PC-9 (cell line): ENCODE measurements around the gene STAP1. TPM values are rescaled to one million over a fixed set of nuclear protein-coding genes. Genes with fewer than 3 reads are reported as not detected.

Experiments
- BruUV-seq: library from RNA; stranded (reverse); fragments of 400-500 nt; replicated peaks from 2 replicates; lab custom pipeline; 2021; lab: Mats Ljungman, UMichigan
- CTCF ChIA-PET: fragments of 300-600 bp; sonication (Branson Sonifier 250); formaldehyde crosslinking; loops from one replicate; lab custom pipeline; 2022; ENCODE audit warnings: antibody characterized with exemption; lab: Charles Lee
- POLR2A ChIA-PET: fragments of 300-600 bp; sonication (Branson Sonifier 250); formaldehyde crosslinking; loops from one replicate; lab custom pipeline; 2022; ENCODE audit warnings: antibody characterized with exemption; ENCODE audit not compliant: unreplicated experiment; lab: Charles Lee
- DNase-seq, 2 experiments: peaks; one replicate each; pipeline versions ENCODE4 v3.0.0 to v3.0.0-alpha.2; 2015 to 2022; ENCODE audit warnings: mixed read lengths in 1 of 2
- H2AFZ ChIP-seq: fragments of 200-600 bp; sonication (generic); 2 replicates; pipeline ENCODE4 v1.8.1; 2017; ENCODE audit warnings: antibody characterized with exemption
- H3F3A ChIP-seq: fragments of 200-600 bp; sonication (generic); 2 replicates; pipeline ENCODE4 v1.8.1; 2017; ENCODE audit warnings: antibody characterized with exemption, mild to moderate bottlenecking, low read depth; ENCODE audit not compliant: insufficient read depth
- H3K27ac ChIP-seq: fragments of 200-600 bp; sonication (generic); 2 replicates; pipeline ENCODE4 v1.6.1; 2016; ENCODE audit warnings: mixed run types
- H3K27me3 ChIP-seq: fragments of 200-600 bp; sonication (generic); 2 replicates; pipeline ENCODE4 v1.6.1; 2016; ENCODE audit warnings: low read depth, mixed run types; ENCODE audit not compliant: insufficient read depth
- H3K36me3 ChIP-seq: fragments of 200-600 bp; sonication (generic); 2 replicates; pipeline ENCODE4 v1.6.1; 2016; ENCODE audit warnings: low read depth, mixed run types
- H3K4me1 ChIP-seq: fragments of 200-600 bp; sonication (generic); replicated peaks from 2 replicates; pipeline ENCODE4 v1.6.1; 2016; ENCODE audit warnings: mixed run types; ENCODE audit not compliant: insufficient read depth
- H3K4me2 ChIP-seq: fragments of 200-600 bp; sonication (generic); 2 replicates; pipeline ENCODE4 v1.6.1; 2017; ENCODE audit warnings: mixed run types
- H3K4me3 ChIP-seq: fragments of 200-600 bp; sonication (generic); 2 replicates; pipeline ENCODE4 v1.6.1; 2016; ENCODE audit warnings: mixed run types
- H3K79me2 ChIP-seq: fragments of 200-600 bp; sonication (generic); 2 replicates; pipeline ENCODE4 v1.6.1; 2017; ENCODE audit warnings: low read depth, mixed run types
- H3K9me2 ChIP-seq: fragments of 200-600 bp; sonication (generic); 2 replicates; pipeline ENCODE4 v1.8.1; 2017; ENCODE audit warnings: mild to moderate bottlenecking; ENCODE audit not compliant: insufficient read depth
- H3K9me3 ChIP-seq: fragments of 200-600 bp; sonication (generic); 2 replicates; pipeline ENCODE4 v1.8.1; 2016; ENCODE audit warnings: low read depth; ENCODE audit not compliant: insufficient read depth
- H4K20me1 ChIP-seq: fragments of 200-600 bp; sonication (generic); 2 replicates; pipeline ENCODE4 v1.8.1; 2017; ENCODE audit not compliant: insufficient read depth
- EZH2 ChIP-seq: fragments of 200-600 bp; sonication (generic); IDR thresholded peaks from 2 replicates; pipeline ENCODE4 v1.8.0; 2017; ENCODE audit warnings: antibody characterized with exemption, low read depth
- intact Hi-C: fragments of 100-400 bp; cut with micrococcal nuclease; formaldehyde crosslinking; loops from one replicate; pipeline ENCODE4 v1.10.0; 2022; ENCODE audit not compliant: unreplicated experiment
- total RNA-seq: library from RNA; stranded (reverse); gene quantifications from 2 replicates; pipeline ENCODE4 v1.2.3, GENCODE V29; 2021
- TF ChIP-seq, protein P1 (sequence below): fragments of 200-600 bp; sonication (generic); conservative IDR thresholded peaks from 2 replicates; pipeline ENCODE4 v1.6.1; 2017; ENCODE audit warnings: mixed run types, antibody characterized with exemption, mild to moderate bottlenecking, moderate library complexity

The STAP1 gene
- total RNA-seq, 1 experiment from 2014 or later: not detected

DNA sequence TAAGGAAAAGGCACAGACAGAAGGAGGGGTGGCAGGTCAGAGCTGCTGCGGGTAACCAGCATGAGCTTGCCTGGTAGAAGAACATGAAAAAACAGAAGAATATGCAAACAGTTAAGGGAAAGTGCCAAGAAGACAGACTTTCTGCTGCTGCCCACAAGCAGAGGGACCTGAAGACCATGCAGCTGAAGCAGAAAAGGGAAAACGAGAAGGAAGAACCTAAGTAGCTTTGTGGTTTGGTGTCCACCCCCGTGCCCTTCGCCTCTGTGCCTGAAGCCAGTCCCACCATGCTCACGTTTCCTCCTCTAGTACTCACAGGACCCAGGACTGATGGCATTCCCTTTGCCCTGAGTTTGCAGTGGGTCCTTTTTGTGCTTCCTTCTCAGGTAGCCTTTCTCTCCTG is 79.6 kb downstream of the STAP1 start:
- Histone ChIP-seq H3K36me3 (peaks cover 10% of the 10 kb centered on the region; the same call in 1 of the 2 replicates), H3K27me3 (no peaks in the 10 kb centered on the region), H3K9me3 (no peaks in the 10 kb centered on the region), H3K4me1 (no peaks in the 10 kb centered on the region), H3F3A (no peaks in the 10 kb centered on the region; the same call in 1 of the 2 replicates), H3K4me3 (no peak overlapping the region), H2AFZ (no peak overlapping the region), H3K27ac (no peak overlapping the region), H3K79me2 (no peaks in the 10 kb centered on the region), H3K9me2 (no peaks in the 10 kb centered on the region), H4K20me1 (no peaks in the 10 kb centered on the region), H3K4me2 (no peak overlapping the region)
- TF ChIP-seq EZH2: no peak
- TF ChIP-seq, protein P1, sequence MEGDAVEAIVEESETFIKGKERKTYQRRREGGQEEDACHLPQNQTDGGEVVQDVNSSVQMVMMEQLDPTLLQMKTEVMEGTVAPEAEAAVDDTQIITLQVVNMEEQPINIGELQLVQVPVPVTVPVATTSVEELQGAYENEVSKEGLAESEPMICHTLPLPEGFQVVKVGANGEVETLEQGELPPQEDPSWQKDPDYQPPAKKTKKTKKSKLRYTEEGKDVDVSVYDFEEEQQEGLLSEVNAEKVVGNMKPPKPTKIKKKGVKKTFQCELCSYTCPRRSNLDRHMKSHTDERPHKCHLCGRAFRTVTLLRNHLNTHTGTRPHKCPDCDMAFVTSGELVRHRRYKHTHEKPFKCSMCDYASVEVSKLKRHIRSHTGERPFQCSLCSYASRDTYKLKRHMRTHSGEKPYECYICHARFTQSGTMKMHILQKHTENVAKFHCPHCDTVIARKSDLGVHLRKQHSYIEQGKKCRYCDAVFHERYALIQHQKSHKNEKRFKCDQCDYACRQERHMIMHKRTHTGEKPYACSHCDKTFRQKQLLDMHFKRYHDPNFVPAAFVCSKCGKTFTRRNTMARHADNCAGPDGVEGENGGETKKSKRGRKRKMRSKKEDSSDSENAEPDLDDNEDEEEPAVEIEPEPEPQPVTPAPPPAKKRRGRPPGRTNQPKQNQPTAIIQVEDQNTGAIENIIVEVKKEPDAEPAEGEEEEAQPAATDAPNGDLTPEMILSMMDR: no peak
- intact Hi-C loops: no loop called here
- ChIA-PET CTCF (no interaction called here), POLR2A (no interaction called here)
- BruUV-seq: no TSS peak
- no peak for DNase-seq

DNA sequence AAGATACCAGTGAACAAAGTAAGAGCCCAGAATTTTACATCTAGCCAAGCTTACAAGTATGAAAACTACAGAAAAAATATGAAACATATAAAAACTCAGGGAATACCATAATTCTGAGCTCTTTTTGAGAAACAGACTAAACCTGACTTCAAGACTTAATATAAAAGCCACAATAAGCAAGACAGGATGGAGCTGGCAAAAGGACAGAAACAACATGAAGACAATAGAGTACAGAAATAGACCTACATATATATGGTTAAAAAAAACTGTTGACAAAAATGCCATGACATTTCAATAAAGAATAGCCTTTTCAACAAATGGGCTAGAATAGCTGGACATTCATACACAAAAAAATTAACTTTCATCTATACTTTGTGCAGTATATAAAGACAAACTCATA is 93.0 kb downstream of the STAP1 start:
- Histone ChIP-seq H3K36me3 (no peaks in the 10 kb centered on the region), H3K4me3 (no peak overlapping the region), H3F3A (no peaks in the 10 kb centered on the region), H2AFZ (no peak overlapping the region), H4K20me1 (no peaks in the 10 kb centered on the region), H3K9me3 (no peaks in the 10 kb centered on the region), H3K9me2 (no peaks in the 10 kb centered on the region), H3K27me3 (no peaks in the 10 kb centered on the region), H3K79me2 (no peaks in the 10 kb centered on the region), H3K27ac (no peak overlapping the region), H3K4me2 (no peak overlapping the region), H3K4me1 (no peaks in the 10 kb centered on the region)
- TF ChIP-seq, protein P1: no peak
- no peak for TF ChIP-seq EZH2
- no peak for DNase-seq
- intact Hi-C loops: no loop called here
- CTCF ChIA-PET: no interaction called here
- POLR2A ChIA-PET: no interaction called here
- BruUV-seq: no TSS peak

Other genes starting within 250 kb of the STAP1 start
- gene CENPC, start 13.2 kb upstream of the STAP1 start, total RNA-seq: 14.1 and 14.2 TPM in 2 replicates
- 51.0 and 64.2 TPM in 2 replicates for gene UBA6, start 142.4 kb downstream of the STAP1 start, total RNA-seq
- not detected in 2 replicates for gene GNRHR, start 195.7 kb downstream of the STAP1 start, total RNA-seq